ENCODE results near the gene CEP41.

Gene CEP41

DNA sequence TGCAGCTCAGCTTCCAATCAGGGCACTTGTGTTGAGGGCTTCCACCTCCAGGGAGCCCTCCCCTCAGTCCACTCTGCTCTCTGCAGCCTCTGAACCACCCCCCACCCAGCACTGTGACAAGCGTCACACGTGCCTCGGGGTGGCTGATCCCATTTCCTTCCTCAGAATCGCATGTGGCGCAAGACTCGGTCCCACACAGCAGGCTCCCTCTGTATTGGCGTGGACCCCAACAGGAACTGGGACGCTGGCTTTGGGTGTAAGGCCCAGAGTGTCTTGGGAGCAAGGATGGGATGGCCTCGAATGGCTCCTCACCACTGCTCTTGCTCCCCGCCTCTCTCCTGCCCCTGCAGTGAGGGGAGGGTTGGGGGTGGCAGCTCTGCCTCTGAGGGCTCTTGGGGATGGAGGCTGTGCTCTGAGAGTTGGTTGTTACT lies 56.4 kb downstream of the CEP41 start:
- Histone ChIP-seq H2AK5ac (ENCODE audit: low read depth, low read length) (peak overlapping the region; percentile 27), H2AFZ (ENCODE audit: low read length) (no peak overlapping the region), H3K27ac (replicated peaks; ENCODE audit: low read length) (no peak overlapping the region), H3K9me3 (replicated peaks in 1 of 2; ENCODE audit: control insufficient read depth in 2 of 2, insufficient read depth in 1 of 2, low read depth in 1 of 2, low read length in 2 of 2) (peaks cover 2 to 6% of the 10 kb centered on the region in 2 donors), H3K36me3 (replicated peaks in 1 of 2; ENCODE audit: control insufficient read depth in 2 of 2, insufficient read depth in 2 of 2, low read length in 2 of 2) (no peaks in the 10 kb centered on the region), H3K18ac (ENCODE audit: low read length) (peak overlapping the region; percentile 85), H3K4me3 (ENCODE audit: low read length in 2 of 2) (no peak overlapping the region), H3K27me3 (ENCODE audit: control insufficient read depth in 3 of 3, insufficient read depth in 3 of 3, low read depth in 1 of 3, low read length in 3 of 3) (no peaks in the 10 kb centered on the region), H2BK15ac (ENCODE audit: low read length) (peak overlapping the region; percentile 34), H3K14ac (ENCODE audit: low read length) (no peak overlapping the region), H4K8ac (ENCODE audit: low read depth, low read length) (no peak overlapping the region), H3K79me1 (ENCODE audit: low read depth, low read length) (no peaks in the 10 kb centered on the region), H2BK120ac (ENCODE audit: low read depth, low read length) (no peak overlapping the region), H4K91ac (ENCODE audit: low read depth, low read length, poor library complexity) (no peak overlapping the region), H3K23ac (ENCODE audit: low read depth, low read length, poor library complexity) (peak overlapping the region; percentile 56), H3K9ac (ENCODE audit: low read depth, low read length, poor library complexity) (no peak overlapping the region), H3K4ac (ENCODE audit: low read length) (no peak overlapping the region), H3K4me1 (ENCODE audit: control insufficient read depth in 2 of 2, insufficient read depth in 1 of 2, low read depth in 1 of 2, low read length in 2 of 2) (peaks cover 19 to 24% of the 10 kb centered on the region in 2 donors), H2BK12ac (ENCODE audit: low read length) (peak overlapping the region; percentile 64), H2BK5ac (ENCODE audit: low read length) (no peak overlapping the region), H3K4me2 (ENCODE audit: insufficient read depth, low read length, poor library complexity, severe bottlenecking) (no peak overlapping the region)
- WGBS, 2 donors (ENCODE audit: extremely low coverage in 2 of 2, insufficient read length in 2 of 2, insufficient replicate concordance in 1 of 2), result no CpG with 5 or more reads among the region's 10 CpGs
- no peak for DNase-seq (ENCODE audit: low spot score)

GRCh38 chr7:130383187-130383980 lies 57.4 kb downstream of the CEP41 start:
- H2BK5ac ChIP-seq (ENCODE audit: low read length), result no peak overlapping the region
- no peak overlapping the region for H2AFZ ChIP-seq (ENCODE audit: low read length)
- H3K9me3 ChIP-seq (replicated peaks in 1 of 2; ENCODE audit: control insufficient read depth in 2 of 2, insufficient read depth in 1 of 2, low read depth in 1 of 2, low read length in 2 of 2), result peaks cover 0 to 5% of the 10 kb centered on the region in 2 donors
- peaks cover 19 to 24% of the 10 kb centered on the region in 2 donors for H3K4me1 ChIP-seq (ENCODE audit: control insufficient read depth in 2 of 2, insufficient read depth in 1 of 2, low read depth in 1 of 2, low read length in 2 of 2)
- H3K4me3 ChIP-seq (ENCODE audit: low read length in 2 of 2), result no peak overlapping the region
- H3K18ac ChIP-seq (ENCODE audit: low read length), result peak overlapping the region; percentile 77
- H3K79me1 ChIP-seq (ENCODE audit: low read depth, low read length), result no peaks in the 10 kb centered on the region
- no peak overlapping the region for H3K4me2 ChIP-seq (ENCODE audit: insufficient read depth, low read length, poor library complexity, severe bottlenecking)
- H3K36me3 ChIP-seq (replicated peaks in 1 of 2; ENCODE audit: control insufficient read depth in 2 of 2, insufficient read depth in 2 of 2, low read length in 2 of 2), result no peaks in the 10 kb centered on the region
- no peak overlapping the region for H3K27ac ChIP-seq (replicated peaks; ENCODE audit: low read length)
- H2BK120ac ChIP-seq (ENCODE audit: low read depth, low read length), result no peak overlapping the region
- no peak for DNase-seq (ENCODE audit: low spot score)
- H2BK15ac ChIP-seq (ENCODE audit: low read length), result peak overlapping the region; percentile 50
- no peak overlapping the region for H3K9ac ChIP-seq (ENCODE audit: low read depth, low read length, poor library complexity)
- peak overlapping the region; percentile 41 for H4K91ac ChIP-seq (ENCODE audit: low read depth, low read length, poor library complexity)
- H3K4ac ChIP-seq (ENCODE audit: low read length), result peak overlapping the region; percentile 10
- no peak overlapping the region for H3K14ac ChIP-seq (ENCODE audit: low read length)
- no peak overlapping the region for H2AK5ac ChIP-seq (ENCODE audit: low read depth, low read length)
- no peaks in the 10 kb centered on the region for H3K27me3 ChIP-seq (ENCODE audit: control insufficient read depth in 3 of 3, insufficient read depth in 3 of 3, low read depth in 1 of 3, low read length in 3 of 3)
- peak overlapping the region; percentile 25 for H3K23ac ChIP-seq (ENCODE audit: low read depth, low read length, poor library complexity)
- WGBS, 2 donors (ENCODE audit: extremely low coverage in 2 of 2, insufficient read length in 2 of 2, insufficient replicate concordance in 1 of 2), result no CpG with 5 or more reads among the region's 18 CpGs
- peak overlapping the region; percentile 91 for H2BK12ac ChIP-seq (ENCODE audit: low read length)
- no peak overlapping the region for H4K8ac ChIP-seq (ENCODE audit: low read depth, low read length)

GRCh38 chr7:130381468-130382312 lies 59.1 kb downstream of the CEP41 start:
- Histone ChIP-seq H3K36me3 (replicated peaks in 1 of 2; ENCODE audit: control insufficient read depth in 2 of 2, insufficient read depth in 2 of 2, low read length in 2 of 2) (no peaks in the 10 kb centered on the region), H2AFZ (ENCODE audit: low read length) (no peak overlapping the region), H3K27me3 (ENCODE audit: control insufficient read depth in 3 of 3, insufficient read depth in 3 of 3, low read depth in 1 of 3, low read length in 3 of 3) (no peaks in the 10 kb centered on the region), H3K4me3 (ENCODE audit: low read length in 2 of 2) (no peak overlapping the region), H3K14ac (ENCODE audit: low read length) (peak overlapping the region; percentile 13), H2BK15ac (ENCODE audit: low read length) (peak overlapping the region; percentile 37), H3K9ac (ENCODE audit: low read depth, low read length, poor library complexity) (no peak overlapping the region), H4K91ac (ENCODE audit: low read depth, low read length, poor library complexity) (peak overlapping the region; percentile 74), H3K79me1 (ENCODE audit: low read depth, low read length) (no peaks in the 10 kb centered on the region), H3K4me2 (ENCODE audit: insufficient read depth, low read length, poor library complexity, severe bottlenecking) (no peak overlapping the region), H2BK120ac (ENCODE audit: low read depth, low read length) (peak overlapping the region; percentile 84), H3K23ac (ENCODE audit: low read depth, low read length, poor library complexity) (peak overlapping the region; percentile 46), H3K9me3 (replicated peaks in 1 of 2; ENCODE audit: control insufficient read depth in 2 of 2, insufficient read depth in 1 of 2, low read depth in 1 of 2, low read length in 2 of 2) (peaks cover 0 to 6% of the 10 kb centered on the region in 2 donors), H2AK5ac (ENCODE audit: low read depth, low read length) (peak overlapping the region; percentile 71), H4K8ac (ENCODE audit: low read depth, low read length) (no peak overlapping the region), H2BK12ac (ENCODE audit: low read length) (no peak overlapping the region), H3K27ac (replicated peaks; ENCODE audit: low read length) (no peak overlapping the region), H2BK5ac (ENCODE audit: low read length) (no peak overlapping the region), H3K4me1 (ENCODE audit: control insufficient read depth in 2 of 2, insufficient read depth in 1 of 2, low read depth in 1 of 2, low read length in 2 of 2) (peaks cover 13 to 15% of the 10 kb centered on the region in 2 donors), H3K4ac (ENCODE audit: low read length) (peak overlapping the region; percentile 39), H3K18ac (ENCODE audit: low read length) (peak overlapping the region; percentile 82)
- DNase-seq (ENCODE audit: low spot score), result no peak
- WGBS, 2 donors (ENCODE audit: extremely low coverage in 2 of 2, insufficient read length in 2 of 2, insufficient replicate concordance in 1 of 2), result no CpG with 5 or more reads among the region's 41 CpGs
